ENCODE measurements around the gene TBC1D22B.

GRCh38 chr6:37262446-37263026 is 5.0 kb downstream of the TBC1D22B start:
- TF ChIP-seq EZH2phosphoT487 (IDR thresholded peaks at IDR 0.05), result no peak
- TF ChIP-seq CTCF (IDR thresholded peaks at IDR 0.05), result no peak
